ELR (cell line): ENCODE data around the gene CDX4.
"Not testable (repeated sequence)": the region's sequence is repeated elsewhere in the genome, so short reads cannot be mapped to it uniquely, and the experiment has no call there.

Experiments
- DNase-seq: peaks from one replicate; pipeline ENCODE4 v3.0.0-alpha.2; 2015; ENCODE audit warnings: low read depth

The CDX4 gene

GRCh38 chrX:73446831-73447230 is at the start of gene CDX4:
CDX4 (plus strand) TSS chrX:73447053; CDS start chrX:73447254, 201 bp downstream.
- no peak for DNase-seq

GRCh38 chrX:73398185-73398914 is 48.5 kb upstream of the CDX4 start:
- no peak for DNase-seq

- DNase-seq: peak; percentile 1
These were observed 46.6 kb upstream of the CDX4 start for GRCh38 chrX:73400136-73400748.

GRCh38 chrX:73401591-73402266 is 45.1 kb upstream of the CDX4 start:
- DNase-seq: no peak

GRCh38 chrX:73412930-73413329 is 33.9 kb upstream of the CDX4 start:
- no peak for DNase-seq

GRCh38 chrX:73447311-73447794 is 500 bp downstream of the CDX4 start:
- DNase-seq: no peak

GRCh38 chrX:73448379-73448778 is 1.5 kb downstream of the CDX4 start:
- DNase-seq: no peak

GRCh38 chrX:73455171-73455570 is 8.3 kb downstream of the CDX4 start:
- no peak for DNase-seq

GRCh38 chrX:73457306-73457705 is 10.5 kb downstream of the CDX4 start:
- DNase-seq: no peak

GRCh38 chrX:73468376-73468775 is 21.5 kb downstream of the CDX4 start:
- no peak for DNase-seq

- DNase-seq: no peak
These were observed 32.1 kb downstream of the CDX4 start for GRCh38 chrX:73478961-73479360.

GRCh38 chrX:73481521-73481920 is 34.7 kb downstream of the CDX4 start:
- DNase-seq: no peak

- no peak for DNase-seq
These were observed 43.8 kb downstream of the CDX4 start for GRCh38 chrX:73490661-73491060.

- not testable (repeated sequence) for DNase-seq
These were observed 45.3 kb downstream of the CDX4 start for GRCh38 chrX:73492178-73492577.
